C4-2B (cell line): ENCODE data around the gene GRK5.
"Not testable (repeated sequence)": the region's sequence is repeated elsewhere in the genome, so short reads cannot be mapped to it uniquely, and the experiment has no call there.

Experiments
- H3K27ac ChIP-seq: fragments of 450-650 bp; 2 replicates; pipeline ENCODE4 v1.5.1; 2017
- CTCF ChIP-seq: fragments of 450-650 bp; conservative IDR thresholded peaks from 2 replicates; pipeline ENCODE4 v1.5.1; 2017; ENCODE audit warnings: mild to moderate bottlenecking
- ZFX ChIP-seq: fragments of 450-650 bp; IDR thresholded peaks from 2 replicates; pipeline ENCODE4 v1.6.1; 2017

GRK5 gene

GRCh38 chr10:119237722-119238436, 30.5 kb downstream of the GRK5 start:
- TF ChIP-seq CTCF (no peak), ZFX (no peak)
- no peak overlapping the region for H3K27ac ChIP-seq

GRCh38 chr10:119238577-119238976, 31.2 kb downstream of the GRK5 start:
- no peak for TF ChIP-seq CTCF
- TF ChIP-seq ZFX = no peak
- no peak overlapping the region for H3K27ac ChIP-seq

DNA sequence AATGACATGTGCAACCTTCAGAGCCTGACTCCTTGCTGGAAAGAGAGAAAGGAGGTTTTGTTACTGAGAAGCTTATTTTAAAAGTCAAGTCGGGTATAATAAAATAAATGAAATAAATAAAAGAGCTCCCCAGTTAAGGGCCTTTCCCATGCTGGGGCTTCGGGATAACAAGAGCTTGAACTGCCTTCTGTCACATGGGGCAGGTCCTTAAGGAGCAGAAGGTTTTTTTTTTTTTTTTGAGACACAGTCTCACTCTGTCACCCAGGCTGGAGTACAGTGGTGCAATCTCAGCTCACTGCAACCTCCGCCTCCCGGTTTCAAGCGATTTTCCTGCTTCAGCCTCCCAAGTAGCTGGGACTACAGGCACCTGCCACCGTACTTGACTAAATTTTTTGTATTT, 31.6 kb downstream of the GRK5 start:
- H3K27ac ChIP-seq = not testable (repeated sequence)

GRCh38 chr10:119239630-119240029, 32.3 kb downstream of the GRK5 start:
- not testable (repeated sequence) for H3K27ac ChIP-seq

DNA sequence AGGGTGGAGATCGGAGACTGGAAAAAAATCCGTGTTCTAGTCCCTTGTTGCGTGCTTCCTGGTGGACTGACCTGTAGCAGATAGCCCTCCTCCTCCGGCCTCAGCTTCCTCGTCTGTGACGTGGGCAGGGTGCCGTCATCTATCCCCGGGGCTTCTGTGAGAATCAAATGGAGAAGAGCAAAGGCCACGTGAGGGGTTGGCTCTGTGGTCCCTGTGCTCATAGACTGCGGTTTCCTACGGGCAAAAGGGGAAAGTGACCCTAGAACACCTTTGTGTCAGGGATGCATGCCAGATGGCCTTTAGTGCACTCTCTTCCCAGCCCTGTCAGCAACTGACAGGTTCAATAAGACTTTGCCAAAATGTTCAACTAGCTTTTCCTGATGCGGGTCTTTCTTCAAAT, 33.7 kb downstream of the GRK5 start:
- no peak for TF ChIP-seq CTCF
- TF ChIP-seq ZFX = no peak
- H3K27ac ChIP-seq = no peak overlapping the region

DNA sequence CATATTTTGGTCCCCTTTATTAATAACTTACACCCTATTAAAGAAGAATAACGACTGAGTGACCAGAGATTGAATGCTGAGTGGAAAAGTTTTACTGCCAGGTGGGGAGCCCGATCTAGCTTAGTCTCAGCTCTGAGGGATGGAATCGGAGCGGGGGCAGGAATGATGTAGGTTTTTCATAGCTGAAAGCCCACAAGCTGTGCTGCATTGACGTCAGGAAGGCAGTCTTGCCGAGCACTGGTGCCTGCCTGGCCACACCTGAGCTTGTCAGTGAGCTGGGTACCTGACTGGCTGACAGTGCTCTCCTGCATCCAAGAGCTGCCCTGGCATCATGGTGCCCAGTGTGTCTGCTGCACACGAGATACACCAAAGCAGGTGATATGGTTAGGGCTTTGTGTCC, 34.8 kb downstream of the GRK5 start:
- no peak overlapping the region for H3K27ac ChIP-seq
- TF ChIP-seq ZFX (no peak), CTCF (no peak)

- no peak for TF ChIP-seq CTCF
- TF ChIP-seq ZFX = no peak
- H3K27ac ChIP-seq = no peak overlapping the region
Observed at GRCh38 chr10:119243488-119243887, 36.1 kb downstream of the GRK5 start.

GRCh38 chr10:119243967-119244366, 36.6 kb downstream of the GRK5 start:
- H3K27ac ChIP-seq = no peak overlapping the region
- TF ChIP-seq ZFX (no peak), CTCF (no peak)

- TF ChIP-seq CTCF = no peak
- TF ChIP-seq ZFX = no peak
- H3K27ac ChIP-seq = no peak overlapping the region
Observed at GRCh38 chr10:119245272-119245671, 37.9 kb downstream of the GRK5 start.
